GM12878 (cell line): ENCODE data around the gene TIMM29. TPM values are rescaled to one million over a fixed set of nuclear protein-coding genes. Genes with fewer than 3 reads are reported as not detected.

Experiments
- ATAC-seq: fragments of 200-7000 bp; cut with Tn5 transposase; 3 replicates; pipeline ENCODE4 v1.9.1; 2020; ENCODE audit warnings: mild to moderate bottlenecking, moderate library complexity
- BruUV-seq: library from RNA; stranded (reverse); fragments of 400-500 nt; replicated peaks from 2 replicates; lab custom pipeline; 2021; lab: Mats Ljungman, UMichigan
- CTCF ChIA-PET: fragments of 300-600 bp; sonication (Branson Sonifier 250); formaldehyde crosslinking; extraction: SDS; loops from one replicate; lab custom pipeline; 2021; ENCODE audit warnings: inconsistent platforms; lab: Yijun Ruan, JAX
- POLR2A ChIA-PET: fragments of 350-600 bp; formaldehyde crosslinking; extraction: SDS; loops from one replicate; lab custom pipeline; 2021; ENCODE audit warnings: inconsistent platforms; lab: Charles Lee
- RAD21 ChIA-PET: fragments of 300-600 bp; sonication (Branson Sonifier 250); formaldehyde crosslinking; loops from one replicate; lab custom pipeline; 2023; ENCODE audit warnings: antibody characterized with exemption; ENCODE audit not compliant: unreplicated experiment; lab: Charles Lee
- SMC1A ChIA-PET: fragments of 300-600 bp; sonication (Branson Sonifier 250); formaldehyde crosslinking; loops from one replicate; lab custom pipeline; 2023; ENCODE audit not compliant: unreplicated experiment, uncharacterized antibody; lab: Charles Lee
- DNase-seq: peaks from one replicate; pipeline ENCODE4 v3.0.0-alpha.2; 2011; ENCODE audit warnings: low read depth, low spot score
- FAIRE-seq: peaks from 3 replicates; lab custom pipeline; 2011; peaks lifted over from hg19 to GRCh38; lab: Jason Lieb, UNC
- H2AFZ ChIP-seq: 2 replicates; pipeline ENCODE4 v1.6.0; 2011; ENCODE audit warnings: low read depth, low read length, control low read depth; ENCODE audit not compliant: control insufficient read depth
- H3K27ac ChIP-seq: 2 replicates; pipeline ENCODE4 v1.5.1; 2011; ENCODE audit warnings: control low read depth; ENCODE audit not compliant: control insufficient read depth, insufficient read depth
- H3K27me3 ChIP-seq, 2 experiments: replicated peaks in 1 of 2; 2 replicates each; pipeline versions ENCODE4 v1.6.0 to v1.6.1; 2011; ENCODE audit warnings: low read length in 1 of 2; ENCODE audit not compliant: control insufficient read depth in 2 of 2, insufficient read depth in 2 of 2
- H3K36me3 ChIP-seq, 2 experiments: 2 replicates each; pipeline ENCODE4 v1.5.1; 2011; ENCODE audit warnings: low read length in 1 of 2; ENCODE audit not compliant: control insufficient read depth in 2 of 2, insufficient read depth in 2 of 2
- H3K4me1 ChIP-seq: 2 replicates; pipeline ENCODE4 v1.6.1; 2011; ENCODE audit warnings: mild to moderate bottlenecking, low read length, moderate library complexity, mixed read lengths; ENCODE audit not compliant: control insufficient read depth, insufficient read depth
- H3K4me2 ChIP-seq: 2 replicates; pipeline ENCODE4 v1.6.0; 2011; ENCODE audit warnings: control low read depth; ENCODE audit not compliant: control insufficient read depth, insufficient read depth
- H3K4me3 ChIP-seq: fragments of 200-600 bp; sonication (generic); 2 replicates; pipeline ENCODE4 v1.5.1; 2016
- H3K79me2 ChIP-seq: 2 replicates; pipeline ENCODE4 v1.6.0; 2011; ENCODE audit warnings: low read length; ENCODE audit not compliant: control insufficient read depth, insufficient read depth
- H3K9ac ChIP-seq: 2 replicates; pipeline ENCODE4 v1.8.0; 2011; ENCODE audit warnings: low read length, control low read depth, mixed read lengths; ENCODE audit not compliant: control insufficient read depth, insufficient read depth
- H3K9me3 ChIP-seq: replicated peaks from 3 replicates; pipeline ENCODE4 v1.5.1; 2011; ENCODE audit warnings: mild to moderate bottlenecking, low read length; ENCODE audit not compliant: control insufficient read depth, insufficient read depth
- H4K20me1 ChIP-seq: 2 replicates; pipeline ENCODE4 v1.6.0; 2011; ENCODE audit not compliant: control insufficient read depth, insufficient read depth
- CBX3 ChIP-seq: fragments of 200-600 bp; sonication (generic); IDR thresholded peaks from 2 replicates; pipeline ENCODE4 v1.6.1; 2016; ENCODE audit warnings: low read depth, borderline replicate concordance
- CREB1 ChIP-seq: IDR thresholded peaks from 2 replicates; pipeline ENCODE4 v1.6.1; 2012; ENCODE audit warnings: low read depth, mild to moderate bottlenecking, inconsistent platforms
- ELK1 ChIP-seq: IDR thresholded peaks from 2 replicates; pipeline ENCODE4 v1.6.1; 2012; ENCODE audit warnings: low read depth, low read length, improper control_type of control experiment
- HCFC1 ChIP-seq: fragments of 150-350 bp; IDR thresholded peaks from 2 replicates; pipeline ENCODE4 v1.6.1; 2014; ENCODE audit warnings: low read length
- PRDM15 ChIP-seq: fragments of 450-650 bp; formaldehyde crosslinking; IDR thresholded peaks from 2 replicates; pipeline ENCODE4 v1.4.0; 2020; ENCODE audit warnings: mild to moderate bottlenecking, moderate library complexity
- SIX5 ChIP-seq: IDR thresholded peaks from 2 replicates; pipeline ENCODE4 v1.6.1; 2011; ENCODE audit warnings: mild to moderate bottlenecking, low read depth, low read length, moderate library complexity; ENCODE audit not compliant: severe bottlenecking
- SMARCA5 ChIP-seq: fragments of 450-650 bp; IDR thresholded peaks from 2 replicates; pipeline ENCODE4 v1.6.1; 2017; ENCODE audit warnings: mild to moderate bottlenecking
- USF2 ChIP-seq: IDR thresholded peaks from 2 replicates; pipeline ENCODE4 v1.6.1; 2011; ENCODE audit warnings: low read depth, low read length, improper control_type of control experiment, borderline replicate concordance
- ZBTB33 ChIP-seq: fragments of 450-650 bp; IDR thresholded peaks from 2 replicates; pipeline ENCODE4 v1.6.1; 2017; ENCODE audit warnings: mild to moderate bottlenecking
- ZNF24 ChIP-seq: fragments of 450-650 bp; IDR thresholded peaks from 2 replicates; pipeline ENCODE4 v1.6.1; 2017; ENCODE audit warnings: antibody characterized with exemption, mild to moderate bottlenecking
- WGBS: methylation state at CpG from one replicate; pipeline ENCODE4 v1.1.6; 2016; ENCODE audit warnings: low lambda C conversion rate; ENCODE audit not compliant: insufficient replicate concordance, insufficient coverage; ENCODE audit errors: missing lambda C conversion rate; 5-methylcytosine and 5-hydroxymethylcytosine counted together
- in situ Hi-C: fragments of 300-500 bp; cut with MboI; formaldehyde crosslinking; loops from 9 replicates; pipeline ENCODE4 v1.14.3; 2018; ENCODE audit warnings: mixed read lengths
- intact Hi-C: fragments of 100-400 bp; cut with micrococcal nuclease; formaldehyde crosslinking; loops from one replicate; pipeline ENCODE4 v1.14.2; 2022; ENCODE audit not compliant: unreplicated experiment
- polyA plus RNA-seq, 11 experiments: library from polyadenylated mRNA; depleted of rRNA in 4 of 11; unstranded in 6 of 11; stranded (reverse) in 5 of 11; fragments of >200 nt; fragmentation: Nextera tagmentation in 4 of 11; fragmentation: Illumina TruSeq in 1 of 11; extraction: Ambion mirVana in 4 of 11; extraction: Trizol in 1 of 11; gene quantifications; 1 replicate in 1 of 11; 2 replicates in 10 of 11; pipeline versions ENCODE4 v1.2.1 to v1.2.3, GENCODE V29; 2011 to 2016; ENCODE audit warnings: inconsistent platforms in 2 of 11, missing spikeins in 2 of 11, low read depth in 1 of 11
- total RNA-seq, 4 experiments: library from RNA; depleted of rRNA in 3 of 4; stranded (reverse); fragments of >200 nt in 3 of 4; fragmentation: Illumina TruSeq in 1 of 4; extraction: Trizol in 1 of 4; gene quantifications; 2 replicates each; pipeline versions ENCODE4 v1.2.1 to v1.2.3, GENCODE V29; 2013 to 2021
- TF ChIP-seq, protein P1 (sequence below): fragments of 450-650 bp; IDR thresholded peaks from 2 replicates; pipeline ENCODE4 v1.6.1; 2016; ENCODE audit warnings: mild to moderate bottlenecking

TIMM29 gene
- total and polyA plus RNA-seq, 10 of the 15 experiments (the other 5 are each of a cell fraction or from before 2014, with no cell fraction given) = 2.4 to 27.9 (median 13.5) TPM

DNA sequence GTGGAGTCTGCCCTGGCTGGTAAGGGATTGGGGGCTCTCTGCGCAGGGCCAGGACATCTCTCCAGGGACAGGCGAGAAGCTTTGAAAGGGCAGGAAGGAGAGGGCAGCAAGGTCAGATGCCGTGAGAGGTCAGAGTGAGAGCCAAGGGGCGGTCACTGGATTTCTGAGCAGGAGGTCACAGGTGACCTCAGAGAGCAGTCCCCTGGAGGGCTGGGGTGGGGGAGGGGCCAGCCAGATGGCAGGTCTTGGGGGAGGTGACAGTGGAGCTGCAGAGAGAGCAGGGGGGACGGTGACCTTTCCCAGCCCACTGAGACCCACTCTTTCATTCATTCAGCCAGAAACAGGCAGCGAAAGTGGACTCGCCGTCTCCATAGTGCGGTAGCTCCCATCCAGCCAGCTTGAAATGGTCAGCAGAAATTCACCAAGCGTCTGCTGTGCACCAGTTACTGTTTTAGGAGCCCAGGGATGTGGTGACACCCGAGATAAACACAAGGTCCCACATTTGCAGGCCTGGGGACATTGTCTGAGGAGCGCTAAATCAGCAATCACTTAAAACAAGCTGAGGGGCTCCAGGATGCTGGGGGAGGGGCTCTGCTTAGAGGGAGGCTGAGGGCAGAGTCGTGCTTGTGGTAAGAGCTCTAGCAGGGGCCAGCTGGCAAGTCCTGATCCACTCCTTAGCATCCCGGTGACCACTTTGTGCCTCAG, 47.1 kb upstream of the TIMM29 start:
- POLR2A ChIA-PET = interaction anchor here (0.6 kb wide), 1 partner anchor 9 kb away, joined by 4 read pairs; no protein-coding TSS in a partner anchor
- in situ Hi-C loops (no loop called here), intact Hi-C loops (no loop called here)
- H3K4me2 ChIP-seq = no peak overlapping the region
- DNase-seq (no peak), ATAC-seq (no peak), FAIRE-seq (no peak)
- H3K27me3 ChIP-seq = no peaks in the 10 kb centered on the region
- H2AFZ ChIP-seq = no peak overlapping the region
- H3K4me1 ChIP-seq = peaks cover 35% of the 10 kb centered on the region
- H3K9ac ChIP-seq = no peak overlapping the region
- SMC1A ChIA-PET = interaction anchor here (1.0 kb wide), 1 partner anchor 9 kb away, joined by 3 read pairs; no protein-coding TSS in a partner anchor
- no peak overlapping the region for H3K4me3 ChIP-seq
- no peaks in the 10 kb centered on the region; the same call in 1 of the 2 replicates for H4K20me1 ChIP-seq
- H3K36me3 ChIP-seq = peaks cover 9 to 17% of the 10 kb centered on the region in 2 experiments
- no TSS peak for BruUV-seq
- 87% methylated on average over 14 of the region's 14 CpGs for WGBS
- RAD21 ChIA-PET = interaction anchor here (1.3 kb wide), 1 partner anchor 54 kb away, joined by 3 read pairs; no protein-coding TSS in a partner anchor
- peaks cover 78% of the 10 kb centered on the region for H3K79me2 ChIP-seq
- no peak for TF ChIP-seq ZBTB33
- no peak for TF ChIP-seq USF2
- TF ChIP-seq SMARCA5 = no peak
- TF ChIP-seq SIX5 = no peak
- TF ChIP-seq ELK1 = no peak
- TF ChIP-seq HCFC1 = no peak
- no peak for TF ChIP-seq CREB1
- TF ChIP-seq, protein P1, sequence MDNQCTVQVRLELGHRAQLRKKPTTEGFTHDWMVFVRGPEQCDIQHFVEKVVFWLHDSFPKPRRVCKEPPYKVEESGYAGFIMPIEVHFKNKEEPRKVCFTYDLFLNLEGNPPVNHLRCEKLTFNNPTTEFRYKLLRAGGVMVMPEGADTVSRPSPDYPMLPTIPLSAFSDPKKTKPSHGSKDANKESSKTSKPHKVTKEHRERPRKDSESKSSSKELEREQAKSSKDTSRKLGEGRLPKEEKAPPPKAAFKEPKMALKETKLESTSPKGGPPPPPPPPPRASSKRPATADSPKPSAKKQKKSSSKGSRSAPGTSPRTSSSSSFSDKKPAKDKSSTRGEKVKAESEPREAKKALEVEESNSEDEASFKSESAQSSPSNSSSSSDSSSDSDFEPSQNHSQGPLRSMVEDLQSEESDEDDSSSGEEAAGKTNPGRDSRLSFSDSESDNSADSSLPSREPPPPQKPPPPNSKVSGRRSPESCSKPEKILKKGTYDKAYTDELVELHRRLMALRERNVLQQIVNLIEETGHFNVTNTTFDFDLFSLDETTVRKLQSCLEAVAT = no peak
- no peak for TF ChIP-seq PRDM15 (CRISPR knock-in tag)
- TF ChIP-seq ZNF24 = no peak
- no peak for TF ChIP-seq CBX3
- no peaks in the 10 kb centered on the region for H3K9me3 ChIP-seq
- CTCF ChIA-PET = interaction anchor here (1.1 to 1.8 kb wide), 3 partner anchors 9 to 55 kb away, joined by 3 to 4 read pairs (median 4); no protein-coding TSS in a partner anchor
- H3K27ac ChIP-seq = no peak overlapping the region
